ENCODE measurements around the gene TAF4. TPM values are rescaled to one million over a fixed set of nuclear protein-coding genes. Genes with fewer than 3 reads are reported as not detected.

Gene TAF4
- total and polyA plus RNA-seq, 2 donors (not counting 3 experiments of a cell fraction or from before 2014, with no cell fraction given): 6.1 to 19.5 TPM

- no peaks in the 10 kb centered on the region for H3K27me3 ChIP-seq (ENCODE audit: control insufficient read depth in 2 of 2, insufficient read depth in 2 of 2, low read length in 2 of 2)
- no peaks in the 10 kb centered on the region for H4K20me1 ChIP-seq (replicated peaks; ENCODE audit: control insufficient read depth, extremely low read depth, insufficient read depth, low read length)
- no peaks in the 10 kb centered on the region for H3K36me3 ChIP-seq (ENCODE audit: control insufficient read depth in 2 of 2, extremely low read depth in 1 of 2, insufficient read depth in 2 of 2, low read length in 2 of 2)
- DNase-seq (ENCODE audit: low read depth, low spot score) (no peak), FAIRE-seq (no peak)
- dilution Hi-C loops (cut with MboI; ENCODE audit: extremely low pct_ligation_motif_present, low sequenced_read_pairs) (no loop called here), intact Hi-C loops (cut with micrococcal nuclease) (no loop called here)
- H3K9ac ChIP-seq (replicated peaks; ENCODE audit: extremely low read depth, insufficient read depth, low read length): no peak overlapping the region
- ChIA-PET CTCF (no interaction called here), POLR2A (no interaction called here)
- H3K4me1 ChIP-seq (ENCODE audit: control insufficient read depth, extremely low read depth, insufficient read depth, low read length): no peaks in the 10 kb centered on the region
- no peak overlapping the region for H3K4me3 ChIP-seq (replicated peaks in 1 of 3; ENCODE audit: insufficient read depth in 1 of 3, low read depth in 1 of 3, low read length in 3 of 3)
- H3K79me2 ChIP-seq (ENCODE audit: control insufficient read depth, insufficient read depth, low read length): no peaks in the 10 kb centered on the region
- no TSS peak for BruUV-seq (replicated peaks)
- H3K9me3 ChIP-seq (replicated peaks; ENCODE audit: control insufficient read depth, insufficient read depth, low read length): no peaks in the 10 kb centered on the region
- no peak overlapping the region for H3K4me2 ChIP-seq (ENCODE audit: insufficient read depth, low read length)
- TF ChIP-seq JUN (IDR thresholded peaks at IDR 0.05; ENCODE audit: borderline replicate concordance, insufficient read depth, insufficient read length, low read depth) (no peak), POLR2AphosphoS5 (IDR thresholded peaks at IDR 0.05; ENCODE audit: insufficient read depth, low read depth, low read length) (no peak), MYC (IDR thresholded peaks at IDR 0.05; ENCODE audit: low read depth, low read length) (no peak), MAX (IDR thresholded peaks at IDR 0.05; ENCODE audit: insufficient read depth, insufficient read length) (no peak), GATA2 (IDR thresholded peaks at IDR 0.05; ENCODE audit: insufficient read depth, insufficient read length, low read depth, low read length) (no peak), EZH2 (IDR thresholded peaks at IDR 0.05; ENCODE audit: borderline replicate concordance, low read depth, low read length, severe bottlenecking) (no peak), CTCF (IDR thresholded peaks at IDR 0.05; ENCODE audit: extremely low read depth in 1 of 2, insufficient read depth in 1 of 2, low read depth in 1 of 2, low read length in 2 of 2) (no peak), POLR2A (IDR thresholded peaks at IDR 0.05; ENCODE audit: low read depth, low read length) (no peak), FOS (IDR thresholded peaks at IDR 0.05; ENCODE audit: borderline replicate concordance, insufficient read depth, low read length) (no peak)
- H3K9me1 ChIP-seq (replicated peaks; ENCODE audit: control insufficient read depth, extremely low read depth, insufficient read depth, low read length): no peaks in the 10 kb centered on the region
- no peak overlapping the region for H2AFZ ChIP-seq (ENCODE audit: low read depth, low read length)
- H3K27ac ChIP-seq (ENCODE audit: insufficient read depth, low read depth, low read length): no peak overlapping the region
Observed at GRCh38 chr20:61957961-61958715, 107.5 kb downstream of the TAF4 start.

Measured in endothelial cell of umbilical vein (primary cell).